Adrenal gland (tissue), 12 donors: ENCODE measurements around the gene ERCC4. TPM values are rescaled to one million over a fixed set of nuclear protein-coding genes. Genes with fewer than 3 reads are reported as not detected.

ENCODE experiments used
- DNase-seq, 7 donors: peaks; one replicate each; pipeline ENCODE4 v3.0.0-alpha.2; 2019 to 2020
- H3K27ac ChIP-seq, 5 donors: fragments of 200-600 bp; sonication (generic) in 4 of 5; 1 replicate in 3 of 5; 2 replicates in 2 of 5; pipeline versions ENCODE4 v1.5.1 to v1.8.0; 2016 to 2020; ENCODE audit warnings: mild to moderate bottlenecking in 1 of 5
- H3K27me3 ChIP-seq: fragments of 200-600 bp; 2 replicates; pipeline ENCODE4 v1.8.0; 2021
- H3K36me3 ChIP-seq, 2 donors: fragments of 200-600 bp; replicated peaks in 1 of 2; 1 replicate in 1 of 2; 2 replicates in 1 of 2; pipeline versions ENCODE4 v1.5.1 to v1.8.0; 2018 to 2022
- H3K4me1 ChIP-seq, 2 donors: fragments of 200-600 bp; replicated peaks in 1 of 2; 1 replicate in 1 of 2; 2 replicates in 1 of 2; pipeline versions ENCODE4 v1.5.1 to v1.8.0; 2018 to 2021
- H3K4me3 ChIP-seq, 4 donors: fragments of 200-600 bp; sonication (generic) in 3 of 4; one replicate each; pipeline ENCODE4 v1.5.1; 2016 to 2018
- H3K9me3 ChIP-seq, 3 donors: fragments of 200-600 bp; sonication (generic) in 1 of 3; replicated peaks in 1 of 3; 1 replicate in 2 of 3; 2 replicates in 1 of 3; pipeline versions ENCODE4 v1.5.1 to v1.8.0; 2016 to 2021
- CTCF ChIP-seq, 6 experiments: fragments of 450-650 bp in 4 of 6; fragments of 200-600 bp in 2 of 6; sonication (generic) in 1 of 6; IDR thresholded peaks; 1 replicate in 5 of 6; 2 replicates in 1 of 6; pipeline versions ENCODE4 v1.5.1 to v1.8.0; 2016 to 2021; ENCODE audit warnings: antibody characterized with exemption in 6 of 6, mild to moderate bottlenecking in 2 of 6, moderate library complexity in 1 of 6
- POLR2A ChIP-seq, 2 donors: fragments of 450-650 bp; IDR thresholded peaks; one replicate each; pipeline ENCODE4 v1.6.1; 2017; ENCODE audit warnings: antibody characterized with exemption in 2 of 2, mild to moderate bottlenecking in 2 of 2, moderate library complexity in 1 of 2
- WGBS, 4 donors: extraction: QIAGEN DNeasy Blood & Tissue Kit in 2 of 4; methylation state at CpG; one replicate each; pipeline versions ENCODE4 v1.1.5 to v1.1.7; 2013 to 2017; 5-methylcytosine and 5-hydroxymethylcytosine counted together
- intact Hi-C, 2 donors: fragments of 100-400 bp; cut with DNase I; formaldehyde crosslinking; loops; one replicate each; pipeline versions ENCODE4 v1.14.1 to v1.15.0; 2022 to 2023
- polyA plus RNA-seq, 3 donors: library from polyadenylated mRNA; stranded (reverse); fragments of 200-250 nt in 2 of 3; fragments of 350-450 nt in 1 of 3; fragmentation: Illumina TruSeq in 1 of 3; extraction: RNeasy Lipid Tissue Mini Kit (QIAGEN cat#74804) in 1 of 3; gene quantifications; one replicate each; pipeline ENCODE4 v1.2.3, GENCODE V29; 2013 to 2014
- total RNA-seq, 9 donors: library from RNA; depleted of rRNA in 4 of 9; stranded (reverse); fragments of >200 nt in 4 of 9; fragments of 120-200 nt in 1 of 9; fragmentation: NEBNext Ultra II Directional in 1 of 9; extraction: Animal tissue kit (Norgen Biotek cat#: 25700) in 1 of 9; gene quantifications; one replicate each; pipeline versions ENCODE4 v1.1.0 to v1.2.4, GENCODE V29; 2013 to 2023
- donor health status: healthy with polysubstance abuse.
- donor health status: Bipolar disorder and iron deficiency.
- donor health status: DM: yes; HTN: yes; CAD: no.
- donor health status: DM: no; HTN: no; CAD: no.
- donor health status: DM: no; HTN: no; CAD: no.
- donor health status: DM: yes; HTN: yes; CAD: no.

The ERCC4 gene
- total and polyA plus RNA-seq, 12 donors, result 2.8 to 27.9 (median 15.4) TPM

DNA sequence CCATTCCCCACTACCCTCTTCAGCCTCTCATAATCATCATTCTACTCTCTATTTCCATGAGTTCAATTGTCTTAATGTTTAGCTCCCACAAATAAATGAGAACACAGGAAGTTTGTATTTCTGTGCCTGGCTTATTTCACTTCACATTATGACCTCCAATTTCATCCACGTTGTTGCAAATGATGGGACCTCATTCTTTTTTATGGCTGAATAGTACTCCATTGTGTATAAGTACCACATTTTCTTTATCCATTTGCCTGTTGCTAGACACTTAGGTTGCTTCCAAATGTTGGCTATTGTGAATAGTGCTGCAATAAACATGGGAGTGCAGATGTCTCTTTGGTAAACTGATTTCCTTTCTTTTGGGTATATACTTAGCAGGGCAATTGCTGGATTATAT lies 42.3 kb downstream of the ERCC4 start:
- WGBS, 4 donors, result 81 to 92% (median 83%) methylated on average over 1 of the region's 1 CpG
- Histone ChIP-seq H3K4me1 (peaks cover 8 to 12% of the 10 kb centered on the region in 2 donors), H3K27ac (no peak overlapping the region), H3K27me3 (no peaks in the 10 kb centered on the region), H3K4me3 (no peak overlapping the region), H3K9me3 (peaks cover 0 to 3% (median 0%) of the 10 kb centered on the region in 3 donors), H3K36me3 (no peaks in the 10 kb centered on the region)
- DNase-seq, result no peak
- intact Hi-C loops, result no loop called here
- TF ChIP-seq CTCF (IDR thresholded peaks at IDR 0.05), result no peak
- TF ChIP-seq POLR2A (IDR thresholded peaks at IDR 0.05), result no peak

GRCh38 chr16:13968835-13969234 lies 48.9 kb downstream of the ERCC4 start:
- WGBS, 4 donors, result 75 to 88% (median 85%) methylated on average over 2 of the region's 2 CpGs
- intact Hi-C loops, result no loop called here
- peaks cover 0 to 10% (median 0%) of the 10 kb centered on the region in 3 donors for H3K9me3 ChIP-seq

DNA sequence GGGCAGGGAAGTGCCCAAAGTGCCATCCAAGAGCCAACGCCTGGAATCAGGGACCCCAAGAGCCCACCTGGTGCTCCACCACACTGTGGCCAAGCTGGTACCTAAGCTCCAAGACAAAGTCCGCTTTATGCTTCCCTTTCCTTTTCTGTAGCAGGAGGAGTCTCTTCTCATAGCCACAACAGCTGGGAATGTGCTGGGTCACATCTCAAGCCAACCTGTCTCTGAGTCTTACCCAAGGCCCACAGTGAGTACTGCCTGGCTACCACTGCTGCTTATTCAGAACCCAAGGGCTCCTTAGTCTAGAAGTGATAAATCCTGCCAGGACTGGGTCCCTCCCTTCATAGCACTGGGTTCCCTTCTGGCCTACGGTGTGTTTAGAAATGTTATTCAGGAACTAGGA lies 49.8 kb downstream of the ERCC4 start:
- 92 to 97% (median 95%) methylated on average over 2 to 3 of the region's 3 CpGs for WGBS, 4 donors
- no peak for DNase-seq
- Histone ChIP-seq H3K4me3 (no peak overlapping the region), H3K27me3 (no peaks in the 10 kb centered on the region), H3K27ac (no peak overlapping the region), H3K4me1 (no peaks in the 10 kb centered on the region), H3K36me3 (no peaks in the 10 kb centered on the region), H3K9me3 (peaks cover 0 to 10% (median 0%) of the 10 kb centered on the region in 3 donors)
- intact Hi-C loops, result no loop called here
- TF ChIP-seq CTCF (IDR thresholded peaks at IDR 0.05) (no peak), POLR2A (IDR thresholded peaks at IDR 0.05) (no peak)

More at GRCh38 chr16:13968835-13969234, 48.9 kb downstream of the ERCC4 start:
- Histone ChIP-seq H3K4me3 (no peak overlapping the region), H3K36me3 (no peaks in the 10 kb centered on the region), H3K4me1 (no peaks in the 10 kb centered on the region), H3K27me3 (no peaks in the 10 kb centered on the region), H3K27ac (no peak overlapping the region)
- no peak for DNase-seq
- TF ChIP-seq POLR2A (IDR thresholded peaks at IDR 0.05) (no peak), CTCF (IDR thresholded peaks at IDR 0.05) (no peak)

GRCh38 chr16:13970708-13971422 lies 50.9 kb downstream of the ERCC4 start:
- TF ChIP-seq POLR2A (IDR thresholded peaks at IDR 0.05), result no peak
- no peak for TF ChIP-seq CTCF (IDR thresholded peaks at IDR 0.05)
- Histone ChIP-seq H3K27me3 (no peaks in the 10 kb centered on the region), H3K36me3 (no peaks in the 10 kb centered on the region), H3K27ac (no peak overlapping the region), H3K4me1 (no peaks in the 10 kb centered on the region), H3K4me3 (no peak overlapping the region), H3K9me3 (peaks cover 0 to 10% (median 0%) of the 10 kb centered on the region in 3 donors)
- no peak for DNase-seq
- intact Hi-C loops, result no loop called here
